GM18951 (cell line): Measurements from ENCODE around the gene MBD2.
"Not testable (repeated sequence)": the region's sequence is repeated elsewhere in the genome, so short reads cannot be mapped to it uniquely, and the experiment has no call there.

Source experiments
- POLR2A ChIP-seq: IDR thresholded peaks from 4 replicates; pipeline ENCODE4 v1.6.1; 2011; ENCODE audit warnings: mild to moderate bottlenecking; ENCODE audit not compliant: insufficient read length, insufficient read depth; ENCODE audit errors: extremely low read depth
- in situ Hi-C: fragments of 300-500 bp; cut with MboI; formaldehyde crosslinking; loops from one replicate; pipeline ENCODE4 v1.12.0; 2022; ENCODE audit warnings: low sequenced_read_pairs, mixed read lengths, inconsistent platforms; ENCODE audit not compliant: unreplicated experiment

MBD2 gene

DNA sequence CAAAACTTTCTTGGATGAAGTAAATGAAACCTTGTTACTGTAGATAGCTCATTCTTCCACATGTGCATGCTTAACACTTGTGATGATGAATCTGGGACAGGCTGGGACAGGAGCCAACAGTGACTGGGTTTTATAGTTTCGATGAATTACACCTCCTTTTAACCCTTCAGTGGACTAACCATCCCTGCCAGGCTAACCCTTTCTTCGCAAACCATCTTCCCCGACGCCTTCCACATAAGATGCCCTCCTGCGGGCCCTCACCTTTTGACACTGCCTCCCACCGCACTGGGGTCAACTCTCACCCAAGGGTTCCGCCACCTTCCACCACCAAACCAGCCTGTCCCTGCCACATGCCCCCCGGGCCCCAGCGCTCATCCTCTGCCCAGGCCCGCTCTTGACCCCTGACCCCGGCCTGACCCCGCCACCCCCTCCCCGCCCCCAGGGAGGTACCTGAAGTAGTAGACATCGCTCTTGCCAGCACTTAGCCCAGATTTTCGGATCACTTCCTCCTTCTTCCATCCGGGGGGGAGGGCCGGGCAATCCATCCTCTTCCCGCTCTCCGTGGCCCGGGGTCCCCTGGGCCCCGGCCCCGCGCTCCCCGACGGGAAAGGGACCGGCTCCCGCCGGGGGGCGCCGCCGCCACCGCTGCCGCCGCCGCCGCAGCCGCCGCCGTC, 764 bp downstream of the MBD2 start:
- no peak for TF ChIP-seq POLR2A
- in situ Hi-C loops = loop anchor here (10.0 kb wide), 1 partner anchor 161 kb away; no protein-coding TSS in a partner anchor

DNA sequence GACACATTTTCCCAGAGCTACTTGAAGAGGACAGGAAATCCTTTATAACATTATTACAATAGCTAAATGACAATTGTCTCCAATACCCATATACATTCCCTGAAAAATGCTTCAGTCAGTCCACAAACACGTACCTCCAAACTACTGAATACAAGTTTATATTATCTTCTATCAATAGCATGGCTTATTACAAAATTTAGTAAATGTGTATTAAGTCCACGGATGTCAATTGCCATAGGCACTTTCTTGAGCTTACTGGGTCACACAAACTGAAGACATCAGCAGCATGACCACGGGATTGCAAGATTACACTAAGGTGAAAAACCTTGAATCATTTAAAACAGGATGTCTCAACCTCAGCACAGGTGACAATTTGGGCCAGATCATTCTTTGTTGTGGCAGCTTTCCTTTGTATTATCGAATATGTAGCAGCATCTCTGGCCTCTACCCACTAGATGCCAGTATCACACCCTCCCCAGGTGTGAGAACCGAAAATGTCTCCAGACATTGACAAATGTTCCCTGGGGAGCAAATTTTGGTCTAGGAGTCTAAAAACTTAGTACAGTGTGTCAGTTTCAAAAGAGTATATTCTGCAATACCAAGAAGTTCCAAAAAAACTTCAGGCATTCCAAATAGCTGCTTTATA, 1.4 kb downstream of the MBD2 start:
- no peak for TF ChIP-seq POLR2A
- in situ Hi-C loops = loop anchor here (10.0 kb wide), 1 partner anchor 162 kb away; no protein-coding TSS in a partner anchor

DNA sequence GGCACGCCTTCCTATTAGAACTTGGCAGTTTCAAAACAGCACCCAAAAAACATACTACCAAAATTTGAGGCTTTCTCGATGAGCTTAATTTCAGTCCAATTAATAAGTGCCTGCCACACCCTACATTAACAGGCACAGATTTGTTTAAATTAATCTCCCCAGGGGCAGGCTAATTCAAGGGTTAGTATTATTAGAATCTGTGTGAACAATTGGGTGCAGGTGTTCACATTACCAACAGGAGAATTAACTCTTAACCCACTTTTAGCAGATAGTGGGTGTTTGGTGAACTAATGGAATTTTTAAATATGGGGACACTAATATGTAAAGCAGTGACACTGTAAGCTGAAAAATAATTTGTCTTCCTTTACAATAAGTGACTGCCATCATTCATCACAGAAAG, 4.1 kb downstream of the MBD2 start:
- TF ChIP-seq POLR2A = no peak
- in situ Hi-C loops = loop anchor here (10.0 kb wide), 1 partner anchor 164 kb away; no protein-coding TSS in a partner anchor

DNA sequence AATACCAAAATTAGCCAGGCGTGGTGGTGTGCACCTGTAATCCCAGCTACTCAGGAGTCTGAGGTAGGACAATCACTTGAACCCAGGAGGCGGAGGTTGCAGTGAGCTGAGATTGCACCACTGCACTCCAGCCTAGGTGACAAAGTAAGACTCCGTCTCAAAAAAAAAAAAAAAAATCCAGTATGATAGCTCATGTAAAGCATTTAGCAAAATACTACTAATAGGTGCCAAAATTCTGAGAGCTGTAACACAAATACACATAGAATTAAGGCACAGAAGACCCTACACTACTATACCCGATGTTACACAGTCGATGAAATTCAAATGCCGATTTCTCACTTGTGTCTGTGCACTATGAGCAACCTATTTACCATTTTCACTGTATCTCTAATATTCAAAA, 5.7 kb downstream of the MBD2 start:
- in situ Hi-C loops = not testable (repeated sequence)

DNA sequence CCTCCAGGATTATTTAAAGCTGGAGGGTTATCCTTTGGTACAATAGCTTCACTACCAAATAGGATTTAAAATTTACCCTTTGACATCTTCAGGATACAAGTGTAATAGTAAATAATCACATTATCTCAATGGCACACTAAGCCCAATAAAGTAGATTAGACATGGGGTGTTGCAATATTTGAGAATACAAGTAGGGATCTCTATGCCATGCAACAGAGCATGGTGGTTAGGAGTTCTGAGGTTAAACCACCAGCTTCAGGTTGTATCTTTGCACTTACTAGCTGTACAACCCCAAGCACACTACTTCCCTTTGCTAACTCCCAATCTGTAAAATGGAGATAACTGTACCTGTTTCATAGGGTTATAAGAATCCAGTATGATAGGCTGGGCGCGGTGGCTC, 6.2 kb downstream of the MBD2 start:
- in situ Hi-C loops = no loop called here
- no peak for TF ChIP-seq POLR2A

DNA sequence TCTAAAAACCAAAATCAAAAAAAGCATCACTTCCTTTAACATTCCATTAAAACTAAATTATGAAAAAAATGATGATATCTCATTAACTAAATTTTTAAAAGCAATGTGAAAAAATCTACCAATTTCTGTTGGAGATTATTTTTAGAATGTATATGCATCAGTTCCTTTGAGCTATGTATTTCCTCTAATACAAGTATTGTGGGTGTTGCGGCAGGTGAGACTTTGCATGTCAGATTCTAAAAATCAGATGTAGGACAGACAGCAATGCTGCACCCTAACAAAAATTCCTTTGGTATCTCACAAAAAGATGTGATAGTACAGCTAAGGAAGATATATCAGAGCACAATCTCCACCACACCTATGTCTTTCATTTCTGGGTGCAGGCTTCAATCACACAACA, 6.8 kb downstream of the MBD2 start:
- no peak for TF ChIP-seq POLR2A
- in situ Hi-C loops = no loop called here

DNA sequence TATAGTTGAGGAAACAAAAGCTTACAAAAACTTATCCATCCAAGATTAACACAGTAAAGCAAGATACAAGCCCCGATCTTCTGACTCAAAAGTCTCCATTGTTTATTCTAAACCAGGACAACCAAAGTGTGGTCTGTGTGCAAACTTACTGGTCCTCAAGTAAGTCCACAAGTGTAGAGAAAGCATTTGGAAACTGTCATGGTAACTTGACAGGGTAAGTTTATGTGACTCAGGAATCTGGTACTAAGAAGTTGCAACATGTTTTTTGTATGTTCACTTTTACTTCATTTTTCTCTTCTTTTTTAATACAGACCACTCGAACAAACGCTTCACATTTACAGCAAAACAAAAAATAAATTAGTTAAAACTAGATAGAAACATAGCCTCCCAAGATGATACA, 9.4 kb downstream of the MBD2 start:
- in situ Hi-C loops = no loop called here
- TF ChIP-seq POLR2A = no peak

DNA sequence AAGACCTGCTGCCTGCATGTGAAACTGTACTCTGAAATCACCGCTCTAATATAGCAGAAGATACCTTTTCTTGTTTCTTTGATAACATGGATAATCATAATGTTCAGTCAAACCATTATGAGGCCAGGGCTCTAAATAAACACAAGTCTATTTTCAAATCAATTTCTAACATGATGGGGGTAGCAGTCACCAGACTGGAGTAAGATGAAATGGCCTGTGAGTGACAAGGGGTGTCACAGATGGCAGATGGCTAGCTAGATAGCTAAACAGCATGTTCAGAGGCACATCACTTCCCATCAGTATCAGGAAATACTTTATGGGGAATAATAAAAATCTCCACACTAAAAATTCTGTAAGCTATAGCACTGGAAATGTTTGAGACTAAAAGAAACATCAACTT, 14.0 kb downstream of the MBD2 start:
- TF ChIP-seq POLR2A = no peak
- in situ Hi-C loops = no loop called here

DNA sequence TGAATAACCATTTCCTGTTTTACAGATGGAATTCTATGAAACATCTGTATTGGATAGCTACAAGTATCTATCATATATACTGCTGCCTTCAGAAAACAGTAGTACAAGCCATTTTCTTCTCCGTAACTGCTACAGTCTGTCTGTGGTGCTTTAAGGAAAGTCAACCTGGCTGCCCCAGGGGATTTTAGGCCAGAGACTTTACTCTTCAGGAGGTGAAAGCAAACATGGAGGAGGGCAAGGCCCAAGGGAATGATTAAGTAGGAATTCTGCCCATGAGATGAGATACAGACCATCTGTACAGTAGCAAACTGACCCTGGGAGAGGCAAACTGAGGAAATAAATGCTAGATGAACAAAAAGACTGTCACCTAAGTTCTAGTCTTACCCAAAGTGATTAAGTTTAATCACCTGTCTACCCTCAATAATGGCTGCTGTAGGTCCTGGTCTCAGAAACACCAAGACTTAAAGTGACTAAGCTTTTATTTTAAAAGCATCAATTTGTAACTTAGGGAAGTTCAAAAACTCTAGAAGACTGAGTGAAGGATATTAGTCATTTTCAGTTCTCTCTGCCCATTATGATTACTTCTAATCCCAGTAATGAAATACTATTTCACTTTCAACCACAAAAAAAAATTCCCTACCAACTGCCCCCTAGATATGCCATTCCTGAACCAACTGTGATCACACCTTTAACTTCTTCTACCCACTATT, 14.8 kb downstream of the MBD2 start:
- in situ Hi-C loops = no loop called here

DNA sequence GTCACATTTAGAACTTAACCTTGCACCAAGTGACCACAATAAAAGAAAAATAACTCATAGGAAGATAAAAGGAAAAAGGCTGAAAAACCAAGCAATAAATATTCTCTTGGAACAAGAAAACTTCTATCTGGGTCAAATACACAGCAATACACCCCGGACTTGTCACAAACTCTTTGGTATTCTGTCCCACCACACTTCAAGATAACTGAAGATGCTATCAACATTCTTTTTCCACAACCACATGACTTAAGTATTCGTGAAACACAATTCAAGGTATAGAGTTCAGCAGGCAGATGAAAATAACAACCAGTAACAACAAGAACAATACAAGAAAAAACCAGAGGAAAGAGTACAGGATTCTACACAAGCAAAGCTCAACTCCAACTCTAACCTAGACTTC, 18.0 kb downstream of the MBD2 start:
- in situ Hi-C loops = no loop called here
- TF ChIP-seq POLR2A = no peak

More for the DNA sequence above, 14.8 kb downstream of the MBD2 start:
- no peak for TF ChIP-seq POLR2A

DNA sequence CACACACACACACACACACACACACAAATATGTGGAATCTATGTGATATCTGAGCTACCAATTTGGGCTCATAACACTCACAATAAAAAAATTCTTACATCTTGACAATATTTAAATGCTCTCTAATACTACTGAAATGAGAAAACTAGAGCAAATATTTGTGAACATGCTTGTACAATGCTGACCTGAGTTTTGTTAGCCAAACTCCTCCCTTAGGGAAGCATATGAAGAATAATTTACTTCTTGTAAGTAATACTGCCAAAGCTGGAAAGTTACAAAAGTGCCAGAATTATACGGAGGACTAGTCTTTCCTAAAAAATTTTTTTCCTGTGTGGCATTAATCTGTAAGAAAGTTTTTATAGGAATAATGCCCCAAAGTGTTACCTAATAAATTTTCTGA, 18.5 kb downstream of the MBD2 start:
- TF ChIP-seq POLR2A = no peak
- in situ Hi-C loops = no loop called here

DNA sequence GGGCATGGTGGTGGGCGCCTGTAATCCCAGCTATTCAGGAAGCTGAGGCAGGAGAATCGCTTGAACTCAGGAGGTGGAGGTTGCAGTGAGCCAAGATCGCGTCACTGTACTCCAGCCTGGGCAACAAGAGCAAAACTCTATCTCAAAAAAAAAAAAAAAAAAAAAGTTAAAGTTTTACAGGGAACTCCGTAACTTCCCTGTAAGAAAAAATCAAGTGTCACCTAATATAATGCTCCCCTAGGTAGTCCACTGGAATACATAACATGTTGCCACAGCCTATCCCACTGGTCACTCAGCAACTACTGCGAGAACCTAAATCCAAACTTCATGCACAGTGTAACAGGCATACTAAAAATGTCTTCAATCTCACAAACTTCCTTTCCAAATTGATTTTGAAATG, 19.0 kb downstream of the MBD2 start:
- in situ Hi-C loops = not testable (repeated sequence)

DNA sequence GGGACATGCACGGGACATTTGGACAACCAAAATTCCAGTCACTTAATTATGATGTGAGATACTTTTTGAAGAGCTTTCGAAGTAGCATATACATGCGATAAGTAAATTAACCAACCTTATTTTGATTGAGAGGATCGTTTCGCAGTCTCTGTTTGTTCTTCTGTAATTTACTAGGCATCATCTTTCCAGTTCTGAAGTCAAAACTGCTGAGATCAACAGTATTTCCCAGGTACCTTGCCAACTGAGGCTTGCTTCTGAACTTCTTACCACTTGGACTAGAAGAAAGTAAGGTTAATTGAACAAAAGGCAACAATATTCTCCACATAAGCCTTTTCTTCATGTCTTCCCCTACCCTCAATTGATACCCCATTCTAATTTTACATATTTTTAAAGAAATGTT, 19.6 kb downstream of the MBD2 start:
- in situ Hi-C loops = no loop called here
- TF ChIP-seq POLR2A = no peak

DNA sequence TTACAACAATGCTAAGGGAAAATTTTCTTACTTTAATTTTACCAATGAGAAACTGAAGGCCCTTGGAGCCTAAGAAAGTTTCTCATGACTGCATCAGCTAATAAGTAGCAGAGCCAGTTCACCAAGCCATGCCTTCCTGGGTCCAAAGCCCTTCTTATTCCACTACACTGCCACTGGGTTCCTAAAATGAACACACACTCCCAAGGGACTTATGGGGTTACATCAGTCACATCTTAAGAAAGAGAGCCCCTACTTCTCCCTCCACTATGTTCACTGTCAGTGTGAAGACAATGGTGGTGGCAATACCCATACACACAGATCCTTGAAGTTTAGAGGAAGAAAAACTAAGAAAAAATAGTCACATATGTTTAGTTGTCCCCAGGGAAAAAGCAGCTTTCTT, 20.6 kb downstream of the MBD2 start:
- peak; percentile 9 for TF ChIP-seq POLR2A
- in situ Hi-C loops = no loop called here

DNA sequence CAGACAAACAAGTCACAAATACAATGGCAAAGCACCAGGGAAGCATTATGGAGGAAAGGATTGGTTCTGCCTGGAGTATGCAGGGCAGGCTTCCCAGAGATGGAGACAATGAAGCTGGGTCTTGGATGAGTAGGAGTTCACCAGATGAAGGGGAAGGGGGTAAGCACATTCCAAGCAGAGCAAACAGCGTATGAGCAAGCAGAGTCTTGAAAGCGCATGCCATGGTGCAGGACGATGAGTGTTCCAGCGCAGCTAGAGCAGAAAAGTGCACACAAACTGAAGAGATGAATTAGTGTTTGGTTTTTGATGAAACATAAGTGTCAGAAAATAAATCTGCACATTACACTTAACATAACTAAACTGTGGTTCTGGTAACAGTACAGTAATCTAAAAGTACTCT, 21.6 kb downstream of the MBD2 start:
- in situ Hi-C loops = no loop called here
- no peak for TF ChIP-seq POLR2A
